Progenitor cell of endocrine pancreas (in vitro differentiated cells): Measurements from ENCODE around the gene SP6. TPM values are rescaled to one million over a fixed set of nuclear protein-coding genes. Genes with fewer than 3 reads are reported as not detected.

Source experiments
- DNase-seq: peaks from one replicate; pipeline ENCODE4 v3.0.0; 2021; ENCODE audit warnings: low spot score; ENCODE audit not compliant: unreplicated experiment
- H3K27ac Mint-ChIP-seq: 2 replicates; pipeline ENCODE4 v1.8.0; 2021; ENCODE audit warnings: mild to moderate bottlenecking, moderate library complexity, mixed read lengths
- H3K27me3 Mint-ChIP-seq: 2 replicates; pipeline ENCODE4 v1.8.0; 2021; ENCODE audit warnings: mixed read lengths
- H3K36me3 Mint-ChIP-seq: 2 replicates; pipeline ENCODE4 v1.8.0; 2022; ENCODE audit warnings: mixed read lengths; ENCODE audit not compliant: insufficient read depth
- H3K4me1 Mint-ChIP-seq: 2 replicates; pipeline ENCODE4 v1.8.0; 2021; ENCODE audit warnings: low read depth, mixed read lengths
- H3K4me3 Mint-ChIP-seq: 2 replicates; pipeline ENCODE4 v1.8.0; 2021; ENCODE audit warnings: low read depth, mild to moderate bottlenecking, moderate library complexity, mixed read lengths
- H3K9me3 Mint-ChIP-seq: 2 replicates; pipeline ENCODE4 v1.8.0; 2021; ENCODE audit warnings: low read depth, mixed read lengths
- total RNA-seq: library from RNA; stranded (reverse); gene quantifications from 2 replicates; pipeline ENCODE4 v1.2.1, GENCODE V29; 2021
- TF ChIP-seq, protein P1 (sequence below): fragments of 200-600 bp; sonication (generic); IDR thresholded peaks from one replicate; pipeline ENCODE4 v1.5.0; 2021; ENCODE audit warnings: antibody characterized with exemption, mild to moderate bottlenecking; ENCODE audit not compliant: unreplicated experiment

Gene SP6
- total RNA-seq, 1 donor from 2014 or later = 0.74 TPM

GRCh38 chr17:47882695-47883588, 32.0 kb upstream of the SP6 start:
- Mint-ChIP-seq H3K4me1 (peaks cover 15% of the 10 kb centered on the region), H3K27ac (no peak overlapping the region), H3K9me3 (no peaks in the 10 kb centered on the region), H3K4me3 (no peak overlapping the region), H3K27me3 (peaks cover 11% of the 10 kb centered on the region), H3K36me3 (no peaks in the 10 kb centered on the region)
- no peak for DNase-seq
- TF ChIP-seq, protein P1, sequence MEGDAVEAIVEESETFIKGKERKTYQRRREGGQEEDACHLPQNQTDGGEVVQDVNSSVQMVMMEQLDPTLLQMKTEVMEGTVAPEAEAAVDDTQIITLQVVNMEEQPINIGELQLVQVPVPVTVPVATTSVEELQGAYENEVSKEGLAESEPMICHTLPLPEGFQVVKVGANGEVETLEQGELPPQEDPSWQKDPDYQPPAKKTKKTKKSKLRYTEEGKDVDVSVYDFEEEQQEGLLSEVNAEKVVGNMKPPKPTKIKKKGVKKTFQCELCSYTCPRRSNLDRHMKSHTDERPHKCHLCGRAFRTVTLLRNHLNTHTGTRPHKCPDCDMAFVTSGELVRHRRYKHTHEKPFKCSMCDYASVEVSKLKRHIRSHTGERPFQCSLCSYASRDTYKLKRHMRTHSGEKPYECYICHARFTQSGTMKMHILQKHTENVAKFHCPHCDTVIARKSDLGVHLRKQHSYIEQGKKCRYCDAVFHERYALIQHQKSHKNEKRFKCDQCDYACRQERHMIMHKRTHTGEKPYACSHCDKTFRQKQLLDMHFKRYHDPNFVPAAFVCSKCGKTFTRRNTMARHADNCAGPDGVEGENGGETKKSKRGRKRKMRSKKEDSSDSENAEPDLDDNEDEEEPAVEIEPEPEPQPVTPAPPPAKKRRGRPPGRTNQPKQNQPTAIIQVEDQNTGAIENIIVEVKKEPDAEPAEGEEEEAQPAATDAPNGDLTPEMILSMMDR = no peak

DNA sequence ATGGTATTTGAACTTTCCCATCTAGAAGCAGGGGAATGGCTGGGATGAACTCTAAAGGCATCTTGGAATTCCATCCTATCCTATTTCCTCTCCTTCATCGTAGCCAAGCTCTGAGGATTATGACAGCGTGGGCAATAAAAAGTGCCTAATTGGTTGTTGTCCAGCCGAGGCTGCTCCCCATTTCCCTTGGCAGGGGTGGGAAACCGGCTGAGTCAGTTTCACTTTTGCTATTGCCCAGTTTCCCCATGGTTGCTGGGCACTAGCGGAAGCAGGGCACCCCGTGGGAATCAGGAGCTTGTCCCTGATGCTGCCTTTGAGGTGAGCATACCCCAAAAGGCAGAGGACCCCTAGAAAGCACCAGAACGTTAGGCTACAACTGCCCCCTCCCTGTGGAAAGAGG, 31.3 kb upstream of the SP6 start:
- no peak for DNase-seq
- peaks cover 16% of the 10 kb centered on the region for H3K4me1 Mint-ChIP-seq
- no peak overlapping the region for H3K27ac Mint-ChIP-seq
- no peak overlapping the region for H3K4me3 Mint-ChIP-seq
- H3K36me3 Mint-ChIP-seq = no peaks in the 10 kb centered on the region
- H3K9me3 Mint-ChIP-seq = no peaks in the 10 kb centered on the region
- peaks cover 11% of the 10 kb centered on the region for H3K27me3 Mint-ChIP-seq
- TF ChIP-seq, protein P1 = no peak

GRCh38 chr17:47879776-47880454, 29.0 kb upstream of the SP6 start:
- Mint-ChIP-seq H3K27me3 (peaks cover 22% of the 10 kb centered on the region), H3K4me3 (no peak overlapping the region), H3K36me3 (no peaks in the 10 kb centered on the region), H3K27ac (no peak overlapping the region), H3K4me1 (peaks cover 16% of the 10 kb centered on the region), H3K9me3 (no peaks in the 10 kb centered on the region)
- DNase-seq = no peak
- TF ChIP-seq, protein P1 = no peak

GRCh38 chr17:47879028-47879585, 28.1 kb upstream of the SP6 start:
- Mint-ChIP-seq H3K27me3 (peaks cover 28% of the 10 kb centered on the region), H3K4me1 (peaks cover 14% of the 10 kb centered on the region), H3K27ac (no peak overlapping the region), H3K36me3 (no peaks in the 10 kb centered on the region), H3K9me3 (no peaks in the 10 kb centered on the region), H3K4me3 (no peak overlapping the region)
- TF ChIP-seq, protein P1 = no peak
- no peak for DNase-seq

GRCh38 chr17:47878203-47879027, 27.5 kb upstream of the SP6 start:
- peaks cover 9% of the 10 kb centered on the region for H3K4me1 Mint-ChIP-seq
- H3K4me3 Mint-ChIP-seq = no peak overlapping the region
- H3K27ac Mint-ChIP-seq = no peak overlapping the region
- TF ChIP-seq, protein P1 = no peak
- no peaks in the 10 kb centered on the region for H3K9me3 Mint-ChIP-seq
- no peak for DNase-seq
- H3K27me3 Mint-ChIP-seq = peaks cover 34% of the 10 kb centered on the region
- H3K36me3 Mint-ChIP-seq = no peaks in the 10 kb centered on the region
